NCI-H82 (cell line): Measurements from ENCODE around the gene TTC22.
A peak's percentile ranks its signal among the peaks of the same experiment; 100 is the strongest.

Experiments
- DNase-seq: peaks from one replicate; lab custom pipeline; 2025; lab: John Stamatoyannopoulos, UW

The TTC22 gene

GRCh38 chr1:54786778-54787177 lies 14.3 kb downstream of the TTC22 start:
- DNase-seq: no peak

- peak; percentile 25 for DNase-seq
Measured at GRCh38 chr1:54784066-54784465, 17.1 kb downstream of the TTC22 start.

GRCh38 chr1:54782588-54782987 lies 18.5 kb downstream of the TTC22 start:
- no peak for DNase-seq

GRCh38 chr1:54782156-54782555 lies 19.0 kb downstream of the TTC22 start:
- DNase-seq: no peak

GRCh38 chr1:54781023-54781723 lies 19.9 kb downstream of the TTC22 start:
- no peak for DNase-seq

- DNase-seq: no peak
Measured at GRCh38 chr1:54777431-54777830, 23.7 kb downstream of the TTC22 start.

- DNase-seq: no peak
Measured at GRCh38 chr1:54777011-54777410, 24.1 kb downstream of the TTC22 start.

GRCh38 chr1:54775828-54776721 lies 25.0 kb downstream of the TTC22 start:
- peak; percentile 64 for DNase-seq

GRCh38 chr1:54774820-54775498 lies 26.2 kb downstream of the TTC22 start:
- DNase-seq: peak; percentile 98

- DNase-seq: no peak
Measured at GRCh38 chr1:54772951-54773350, 28.2 kb downstream of the TTC22 start.

- DNase-seq: peak; percentile 52
Measured at GRCh38 chr1:54768093-54768492, 33.0 kb downstream of the TTC22 start.

- no peak for DNase-seq
Measured at GRCh38 chr1:54767526-54767925, 33.6 kb downstream of the TTC22 start.

- peak; percentile 16 for DNase-seq
Measured at GRCh38 chr1:54766726-54767125, 34.4 kb downstream of the TTC22 start.

GRCh38 chr1:54764922-54765561 lies 36.1 kb downstream of the TTC22 start:
- no peak for DNase-seq

- peak; percentile 100 for DNase-seq
Measured at GRCh38 chr1:54764133-54764921, 36.8 kb downstream of the TTC22 start, which contains the start of gene PARS2. TSS of gene PARS2 (minus strand) at chr1:54764523. CDS start at chr1:54759161, 5,362 bp downstream.

GRCh38 chr1:54763816-54764132 lies 37.3 kb downstream of the TTC22 start:
- DNase-seq: no peak

GRCh38 chr1:54758678-54759348 lies 42.3 kb downstream of the TTC22 start:
- DNase-seq: no peak

GRCh38 chr1:54757833-54758232 lies 43.3 kb downstream of the TTC22 start:
- no peak for DNase-seq

GRCh38 chr1:54754486-54755285 lies 46.4 kb downstream of the TTC22 start:
- DNase-seq: no peak

- DNase-seq: no peak
Measured at GRCh38 chr1:54754045-54754444, 47.1 kb downstream of the TTC22 start.
